ENCODE data around the gene FNIP2. TPM values are rescaled to one million over a fixed set of nuclear protein-coding genes. Genes with fewer than 3 reads are reported as not detected.
A peak's percentile ranks its signal among the peaks of the same experiment; 100 is the strongest.
"Not testable (repeated sequence)": the region's sequence is repeated elsewhere in the genome, so short reads cannot be mapped to it uniquely, and the experiment has no call there.

FNIP2 gene
- total and polyA plus RNA-seq, 2 donors (not counting 1 experiment from before 2014, with no cell fraction given), result 16.9 to 36.8 TPM

DNA sequence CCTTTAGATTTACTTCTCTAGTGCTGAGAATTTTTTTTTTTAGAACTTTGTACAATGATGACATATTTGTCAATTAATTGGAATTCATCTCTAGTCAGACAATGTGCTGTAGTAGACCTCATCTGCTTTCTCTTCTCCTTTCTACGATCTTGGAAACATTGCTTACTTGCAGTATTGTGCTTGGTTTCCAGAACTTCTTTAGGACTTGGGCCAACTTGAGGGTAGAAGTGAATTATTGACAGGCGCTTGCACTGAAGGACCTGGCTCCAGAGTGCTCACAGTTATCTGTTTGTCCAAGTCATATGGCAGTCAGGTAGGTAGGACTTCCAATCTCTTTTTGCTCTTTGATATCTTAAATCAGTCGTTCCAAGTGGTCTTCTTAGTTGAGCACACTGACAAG lies 39.6 kb downstream of the FNIP2 start:
- Histone ChIP-seq H3K4me1 (ENCODE audit: control insufficient read depth, extremely low read depth, insufficient read depth, low read length) (peaks cover 2% of the 10 kb centered on the region), H3K27ac (ENCODE audit: insufficient read depth, low read length) (no peak overlapping the region), H3K27me3 (ENCODE audit: control insufficient read depth, insufficient read depth, low read length) (no peaks in the 10 kb centered on the region), H3K4me2 (ENCODE audit: extremely low read depth, insufficient read depth, low read length) (no peak overlapping the region), H3K9me3 (ENCODE audit: control insufficient read depth, insufficient read depth, low read depth, low read length) (no peaks in the 10 kb centered on the region), H3K79me2 (ENCODE audit: control insufficient read depth, insufficient read depth, low read length) (peaks cover 11% of the 10 kb centered on the region), H4K20me1 (ENCODE audit: control insufficient read depth, extremely low read depth, insufficient read depth, low read length) (no peaks in the 10 kb centered on the region), H2AFZ (ENCODE audit: low read length) (no peak overlapping the region), H3K9ac (ENCODE audit: insufficient read depth, low read length) (no peak overlapping the region), H3K36me3 (ENCODE audit: control insufficient read depth, insufficient read depth, low read length) (no peaks in the 10 kb centered on the region), H3K4me3 (replicated peaks in 1 of 4; ENCODE audit: control extremely low read depth in 1 of 4, insufficient read depth in 1 of 4, low read depth in 3 of 4, low read length in 4 of 4) (no peak overlapping the region)
- TF ChIP-seq, protein P1, sequence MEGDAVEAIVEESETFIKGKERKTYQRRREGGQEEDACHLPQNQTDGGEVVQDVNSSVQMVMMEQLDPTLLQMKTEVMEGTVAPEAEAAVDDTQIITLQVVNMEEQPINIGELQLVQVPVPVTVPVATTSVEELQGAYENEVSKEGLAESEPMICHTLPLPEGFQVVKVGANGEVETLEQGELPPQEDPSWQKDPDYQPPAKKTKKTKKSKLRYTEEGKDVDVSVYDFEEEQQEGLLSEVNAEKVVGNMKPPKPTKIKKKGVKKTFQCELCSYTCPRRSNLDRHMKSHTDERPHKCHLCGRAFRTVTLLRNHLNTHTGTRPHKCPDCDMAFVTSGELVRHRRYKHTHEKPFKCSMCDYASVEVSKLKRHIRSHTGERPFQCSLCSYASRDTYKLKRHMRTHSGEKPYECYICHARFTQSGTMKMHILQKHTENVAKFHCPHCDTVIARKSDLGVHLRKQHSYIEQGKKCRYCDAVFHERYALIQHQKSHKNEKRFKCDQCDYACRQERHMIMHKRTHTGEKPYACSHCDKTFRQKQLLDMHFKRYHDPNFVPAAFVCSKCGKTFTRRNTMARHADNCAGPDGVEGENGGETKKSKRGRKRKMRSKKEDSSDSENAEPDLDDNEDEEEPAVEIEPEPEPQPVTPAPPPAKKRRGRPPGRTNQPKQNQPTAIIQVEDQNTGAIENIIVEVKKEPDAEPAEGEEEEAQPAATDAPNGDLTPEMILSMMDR (conservative IDR thresholded peaks at IDR 0.05 in 1 of 2, IDR thresholded peaks at IDR 0.05 in 1 of 2; ENCODE audit: low read depth in 1 of 2, low read length in 2 of 2), result no peak
- DNase-seq (ENCODE audit: low read depth in 2 of 2), result no peak

DNA sequence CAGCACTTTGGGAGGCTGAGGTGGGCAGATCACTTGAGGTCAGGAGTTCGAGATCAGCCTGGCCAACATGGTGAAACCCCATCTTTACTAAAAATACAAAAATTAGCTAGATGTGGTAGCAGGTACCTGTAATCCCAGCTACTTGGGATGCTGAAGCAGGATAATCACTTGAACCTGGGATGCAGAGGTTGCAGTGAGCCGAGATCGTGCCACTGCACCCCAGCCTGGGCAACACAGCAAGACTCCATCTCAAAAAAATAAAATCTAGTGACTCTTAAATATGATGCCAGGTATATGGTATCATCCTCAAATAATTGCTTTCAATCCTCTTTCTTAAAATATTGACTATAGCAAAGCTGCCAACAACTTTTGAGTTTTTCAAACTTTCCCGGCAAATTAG lies 40.4 kb downstream of the FNIP2 start:
- H3K27ac ChIP-seq (ENCODE audit: insufficient read depth, low read length); DNase-seq (ENCODE audit: low read depth in 2 of 2); H3K4me2 ChIP-seq (ENCODE audit: extremely low read depth, insufficient read depth, low read length); H3K4me3 ChIP-seq (replicated peaks in 1 of 4; ENCODE audit: control extremely low read depth in 1 of 4, insufficient read depth in 1 of 4, low read depth in 3 of 4, low read length in 4 of 4); H3K9ac ChIP-seq (ENCODE audit: insufficient read depth, low read length); H3K27me3 ChIP-seq (ENCODE audit: control insufficient read depth, insufficient read depth, low read length); H4K20me1 ChIP-seq (ENCODE audit: control insufficient read depth, extremely low read depth, insufficient read depth, low read length); H3K4me1 ChIP-seq (ENCODE audit: control insufficient read depth, extremely low read depth, insufficient read depth, low read length); H3K9me3 ChIP-seq (ENCODE audit: control insufficient read depth, insufficient read depth, low read depth, low read length); H3K36me3 ChIP-seq (ENCODE audit: control insufficient read depth, insufficient read depth, low read length); H2AFZ ChIP-seq (ENCODE audit: low read length): not testable (repeated sequence)
- H3K79me2 ChIP-seq (ENCODE audit: control insufficient read depth, insufficient read depth, low read length), result peaks cover 11% of the 10 kb centered on the region

DNA sequence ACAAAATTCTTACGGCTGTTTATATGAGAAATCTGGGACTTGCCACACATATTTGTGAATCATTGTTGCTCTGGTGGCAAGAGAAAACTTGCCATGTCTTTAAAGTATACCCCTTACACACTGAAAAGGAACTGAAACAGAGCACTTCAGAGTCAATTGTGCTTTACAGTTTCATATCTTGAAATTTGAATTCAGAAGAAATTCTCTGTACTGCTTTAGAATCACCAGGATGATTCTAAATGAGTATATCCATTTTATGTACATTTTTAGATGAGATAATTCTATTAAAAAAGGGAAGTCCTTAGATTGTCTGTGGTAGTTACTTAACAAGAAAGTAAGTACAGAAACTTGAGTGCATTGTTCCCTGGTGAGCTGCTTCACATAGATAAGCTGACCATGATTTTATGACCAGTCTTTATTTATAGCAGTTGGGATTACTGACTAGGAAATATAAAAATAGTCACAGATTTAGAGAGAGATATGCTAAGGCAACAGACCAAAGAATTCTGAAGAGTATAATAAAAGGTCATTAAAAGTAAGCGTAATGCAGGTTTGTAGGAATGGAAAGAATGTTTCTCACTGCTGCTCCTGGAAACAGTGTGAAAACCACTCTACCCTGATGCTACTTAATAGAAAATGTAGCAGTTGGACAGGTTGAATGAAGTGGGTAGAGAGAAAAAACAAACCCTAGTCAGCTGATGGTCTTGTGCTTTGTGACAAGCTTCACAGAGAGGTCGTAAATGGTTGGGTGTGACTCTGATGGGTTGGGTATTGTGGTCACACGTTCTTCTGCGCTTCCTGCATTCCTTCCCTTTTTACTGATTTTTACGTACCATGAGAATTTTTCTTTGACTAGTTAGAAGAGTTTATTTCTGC lies 41.0 kb downstream of the FNIP2 start:
- H3K9me3 ChIP-seq (ENCODE audit: control insufficient read depth, insufficient read depth, low read depth, low read length), result no peaks in the 10 kb centered on the region
- peak; percentile 58 to 99 for DNase-seq (ENCODE audit: low read depth in 2 of 2)
- no peaks in the 10 kb centered on the region for H4K20me1 ChIP-seq (ENCODE audit: control insufficient read depth, extremely low read depth, insufficient read depth, low read length)
- no peak overlapping the region for H2AFZ ChIP-seq (ENCODE audit: low read length)
- H3K27ac ChIP-seq (ENCODE audit: insufficient read depth, low read length), result peak overlapping the region; percentile 43
- TF ChIP-seq, protein P1 (conservative IDR thresholded peaks at IDR 0.05 in 1 of 2, IDR thresholded peaks at IDR 0.05 in 1 of 2; ENCODE audit: low read depth in 1 of 2, low read length in 2 of 2), result no peak
- TF ChIP-seq EZH2 (IDR thresholded peaks at IDR 0.05; ENCODE audit: low read length, missing control alignments), result no peak
- no peak overlapping the region for H3K9ac ChIP-seq (ENCODE audit: insufficient read depth, low read length)
- no peaks in the 10 kb centered on the region for H3K36me3 ChIP-seq (ENCODE audit: control insufficient read depth, insufficient read depth, low read length)
- no peaks in the 10 kb centered on the region for H3K27me3 ChIP-seq (ENCODE audit: control insufficient read depth, insufficient read depth, low read length)
- H3K4me1 ChIP-seq (ENCODE audit: control insufficient read depth, extremely low read depth, insufficient read depth, low read length), result peaks cover 2% of the 10 kb centered on the region
- H3K79me2 ChIP-seq (ENCODE audit: control insufficient read depth, insufficient read depth, low read length), result peaks cover 11% of the 10 kb centered on the region
- H3K4me2 ChIP-seq (ENCODE audit: extremely low read depth, insufficient read depth, low read length), result peak overlapping the region; percentile 41
- no peak overlapping the region for H3K4me3 ChIP-seq (replicated peaks in 1 of 4; ENCODE audit: control extremely low read depth in 1 of 4, insufficient read depth in 1 of 4, low read depth in 3 of 4, low read length in 4 of 4)
